Endothelial cell (in vitro differentiated cells): ENCODE results near the gene GNA12. TPM values are rescaled to one million over a fixed set of nuclear protein-coding genes. Genes with fewer than 3 reads are reported as not detected.
"Not testable (repeated sequence)": the region's sequence is repeated elsewhere in the genome, so short reads cannot be mapped to it uniquely, and the experiment has no call there.

Source experiments
- DNase-seq: peaks from one replicate; pipeline ENCODE4 v3.0.0; 2021; ENCODE audit warnings: low spot score
- H3K27ac Mint-ChIP-seq: one replicate; pipeline ENCODE4 v1.8.0; 2021; ENCODE audit warnings: mixed read lengths, inconsistent platforms; ENCODE audit not compliant: unreplicated experiment
- H3K27me3 Mint-ChIP-seq: one replicate; pipeline ENCODE4 v1.8.0; 2021; ENCODE audit warnings: mild to moderate bottlenecking, moderate library complexity, mixed read lengths, inconsistent platforms; ENCODE audit not compliant: unreplicated experiment
- H3K36me3 Mint-ChIP-seq: one replicate; pipeline ENCODE4 v1.8.0; 2021; ENCODE audit warnings: mild to moderate bottlenecking, low read depth, mixed read lengths, inconsistent platforms; ENCODE audit not compliant: unreplicated experiment
- H3K4me1 Mint-ChIP-seq: one replicate; pipeline ENCODE4 v1.8.0; 2021; ENCODE audit warnings: mild to moderate bottlenecking, mixed read lengths, inconsistent platforms; ENCODE audit not compliant: unreplicated experiment
- H3K4me3 Mint-ChIP-seq: one replicate; pipeline ENCODE4 v1.8.0; 2021; ENCODE audit warnings: mild to moderate bottlenecking, mixed read lengths, inconsistent platforms; ENCODE audit not compliant: unreplicated experiment
- H3K9me3 Mint-ChIP-seq: one replicate; pipeline ENCODE4 v1.8.0; 2021; ENCODE audit warnings: mixed read lengths, inconsistent platforms; ENCODE audit not compliant: unreplicated experiment
- total RNA-seq: library from RNA; stranded (reverse); fragmentation: NEBNext Ultra II Directional; extraction: Animal tissue kit (Norgen Biotek cat#: 25700); gene quantifications from one replicate; pipeline ENCODE4 v1.2.1, GENCODE V29; 2021; ENCODE audit not compliant: unreplicated experiment
- TF ChIP-seq, protein P1 (sequence below): fragments of 200-600 bp; sonication (generic); IDR thresholded peaks from one replicate; pipeline ENCODE4 v1.5.0; 2021; ENCODE audit warnings: antibody characterized with exemption; ENCODE audit not compliant: unreplicated experiment

GNA12 gene
- total RNA-seq, 1 donor from 2014 or later = 105 TPM

GRCh38 chr7:2729031-2729892, 114.8 kb downstream of the GNA12 start:
- Mint-ChIP-seq H3K27ac (no peak overlapping the region), H3K27me3 (peaks cover 15% of the 10 kb centered on the region), H3K9me3 (no peaks in the 10 kb centered on the region), H3K4me1 (peaks cover 14% of the 10 kb centered on the region), H3K36me3 (peaks cover 51% of the 10 kb centered on the region), H3K4me3 (no peak overlapping the region)
- DNase-seq = no peak
- TF ChIP-seq, protein P1, sequence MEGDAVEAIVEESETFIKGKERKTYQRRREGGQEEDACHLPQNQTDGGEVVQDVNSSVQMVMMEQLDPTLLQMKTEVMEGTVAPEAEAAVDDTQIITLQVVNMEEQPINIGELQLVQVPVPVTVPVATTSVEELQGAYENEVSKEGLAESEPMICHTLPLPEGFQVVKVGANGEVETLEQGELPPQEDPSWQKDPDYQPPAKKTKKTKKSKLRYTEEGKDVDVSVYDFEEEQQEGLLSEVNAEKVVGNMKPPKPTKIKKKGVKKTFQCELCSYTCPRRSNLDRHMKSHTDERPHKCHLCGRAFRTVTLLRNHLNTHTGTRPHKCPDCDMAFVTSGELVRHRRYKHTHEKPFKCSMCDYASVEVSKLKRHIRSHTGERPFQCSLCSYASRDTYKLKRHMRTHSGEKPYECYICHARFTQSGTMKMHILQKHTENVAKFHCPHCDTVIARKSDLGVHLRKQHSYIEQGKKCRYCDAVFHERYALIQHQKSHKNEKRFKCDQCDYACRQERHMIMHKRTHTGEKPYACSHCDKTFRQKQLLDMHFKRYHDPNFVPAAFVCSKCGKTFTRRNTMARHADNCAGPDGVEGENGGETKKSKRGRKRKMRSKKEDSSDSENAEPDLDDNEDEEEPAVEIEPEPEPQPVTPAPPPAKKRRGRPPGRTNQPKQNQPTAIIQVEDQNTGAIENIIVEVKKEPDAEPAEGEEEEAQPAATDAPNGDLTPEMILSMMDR = no peak

- TF ChIP-seq, protein P1 = no peak
These were observed 115.6 kb downstream of the GNA12 start for GRCh38 chr7:2728316-2729030.

DNA sequence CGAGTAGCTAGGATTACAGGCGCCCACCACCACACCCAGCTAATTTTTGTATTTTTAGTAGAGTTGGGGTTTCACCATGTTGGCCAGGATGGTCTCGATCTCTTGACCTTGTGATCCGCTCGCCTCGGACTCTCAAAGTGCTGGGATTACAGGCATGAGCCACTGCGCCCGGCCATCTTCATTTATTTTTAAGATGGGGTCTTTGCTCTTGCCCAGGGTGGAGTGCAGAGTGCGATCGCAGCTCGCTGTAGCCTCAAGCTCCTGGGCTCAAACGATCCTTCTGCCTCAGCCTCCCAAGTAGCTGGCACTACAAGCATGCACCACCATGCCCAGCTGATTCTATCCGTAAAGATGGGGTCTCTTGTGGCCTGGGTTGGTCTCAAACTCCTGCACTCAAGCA, 116.9 kb downstream of the GNA12 start:
- DNase-seq, H3K9me3 Mint-ChIP-seq, H3K27me3 Mint-ChIP-seq, H3K4me3 Mint-ChIP-seq, H3K4me1 Mint-ChIP-seq, H3K27ac Mint-ChIP-seq: not testable (repeated sequence)
- H3K36me3 Mint-ChIP-seq = peaks cover 36% of the 10 kb centered on the region

More at GRCh38 chr7:2728316-2729030, 115.6 kb downstream of the GNA12 start:
- Mint-ChIP-seq H3K27ac (peak overlapping the region; percentile 6), H3K36me3 (peaks cover 45% of the 10 kb centered on the region), H3K9me3 (no peaks in the 10 kb centered on the region), H3K4me1 (peaks cover 6% of the 10 kb centered on the region), H3K4me3 (no peak overlapping the region), H3K27me3 (peaks cover 10% of the 10 kb centered on the region)
- DNase-seq = no peak

DNA sequence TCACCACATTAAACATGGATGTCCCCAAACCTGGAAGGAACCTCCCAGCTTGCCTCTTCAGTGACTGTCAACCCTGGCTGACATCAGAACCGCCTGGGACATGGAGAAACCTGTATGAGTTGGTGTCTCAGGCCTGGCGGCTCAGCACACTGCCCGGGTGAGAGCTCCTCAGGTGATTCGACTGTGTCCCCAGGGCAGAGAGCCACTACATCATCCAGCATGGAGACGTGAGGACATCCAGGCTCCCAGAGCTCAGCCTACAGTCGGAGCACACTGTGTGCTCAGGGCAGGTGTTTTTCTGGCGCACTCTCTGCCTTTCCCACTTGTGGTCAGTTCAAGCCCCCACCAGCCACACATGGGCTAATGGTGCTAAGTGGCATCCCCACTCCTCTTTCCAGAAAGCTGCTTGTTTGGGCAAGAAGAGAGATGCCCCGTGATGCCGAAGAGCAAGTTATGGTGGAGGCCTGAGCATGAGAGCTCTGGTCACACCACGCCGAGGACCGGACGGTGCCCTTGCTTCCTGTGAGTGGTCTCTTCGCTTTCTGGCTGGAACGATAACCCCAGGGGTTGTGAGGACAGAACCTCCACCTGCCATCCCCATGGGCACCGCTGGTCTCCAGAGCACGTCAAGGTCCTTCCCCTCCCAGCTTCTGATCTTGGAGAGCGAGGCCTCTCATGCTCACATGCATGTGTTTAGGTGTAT, 117.6 kb downstream of the GNA12 start:
- TF ChIP-seq, protein P1 = no peak
- H3K27ac Mint-ChIP-seq = no peak overlapping the region
- H3K36me3 Mint-ChIP-seq = peaks cover 34% of the 10 kb centered on the region
- H3K4me1 Mint-ChIP-seq = no peaks in the 10 kb centered on the region
- no peaks in the 10 kb centered on the region for H3K9me3 Mint-ChIP-seq
- DNase-seq = no peak
- peaks cover 6% of the 10 kb centered on the region for H3K27me3 Mint-ChIP-seq
- no peak overlapping the region for H3K4me3 Mint-ChIP-seq
